ENCODE data around the gene DEFB110. TPM values are rescaled to one million over a fixed set of nuclear protein-coding genes. Genes with fewer than 3 reads are reported as not detected.

Gene DEFB110
- total RNA-seq, 1 donor from 2014 or later: not detected

DNA sequence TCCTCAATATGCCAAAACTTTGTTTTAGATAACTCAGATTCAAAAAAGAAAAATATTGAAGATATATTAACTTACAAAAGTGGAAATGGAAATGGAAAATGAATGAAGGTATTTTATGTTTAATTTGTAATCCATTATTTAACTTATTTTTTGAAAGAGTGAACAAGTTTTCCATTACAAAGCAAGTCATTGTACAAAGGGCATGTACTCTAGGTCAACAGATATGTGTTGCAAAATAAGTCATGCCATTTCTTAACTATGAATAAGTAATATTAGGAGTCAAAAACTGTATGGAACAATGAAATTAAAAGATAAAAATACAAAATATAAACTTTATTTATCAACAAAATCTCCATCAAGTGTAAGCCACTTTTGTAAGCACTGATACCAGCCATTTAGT, 26.5 kb downstream of the DEFB110 start:
- DNase-seq (ENCODE audit: low spot score in 2 of 2, unreplicated experiment in 2 of 2): no peak
- H3K4me3 Mint-ChIP-seq: no peak overlapping the region
- no peaks in the 10 kb centered on the region for H3K36me3 Mint-ChIP-seq
- no peak overlapping the region for H3K27ac Mint-ChIP-seq
- H3K4me1 Mint-ChIP-seq: no peaks in the 10 kb centered on the region
- no peaks in the 10 kb centered on the region for H3K9me3 Mint-ChIP-seq
- peaks cover 2% of the 10 kb centered on the region for H3K27me3 Mint-ChIP-seq (ENCODE audit: low read depth)
- TF ChIP-seq, protein P1, sequence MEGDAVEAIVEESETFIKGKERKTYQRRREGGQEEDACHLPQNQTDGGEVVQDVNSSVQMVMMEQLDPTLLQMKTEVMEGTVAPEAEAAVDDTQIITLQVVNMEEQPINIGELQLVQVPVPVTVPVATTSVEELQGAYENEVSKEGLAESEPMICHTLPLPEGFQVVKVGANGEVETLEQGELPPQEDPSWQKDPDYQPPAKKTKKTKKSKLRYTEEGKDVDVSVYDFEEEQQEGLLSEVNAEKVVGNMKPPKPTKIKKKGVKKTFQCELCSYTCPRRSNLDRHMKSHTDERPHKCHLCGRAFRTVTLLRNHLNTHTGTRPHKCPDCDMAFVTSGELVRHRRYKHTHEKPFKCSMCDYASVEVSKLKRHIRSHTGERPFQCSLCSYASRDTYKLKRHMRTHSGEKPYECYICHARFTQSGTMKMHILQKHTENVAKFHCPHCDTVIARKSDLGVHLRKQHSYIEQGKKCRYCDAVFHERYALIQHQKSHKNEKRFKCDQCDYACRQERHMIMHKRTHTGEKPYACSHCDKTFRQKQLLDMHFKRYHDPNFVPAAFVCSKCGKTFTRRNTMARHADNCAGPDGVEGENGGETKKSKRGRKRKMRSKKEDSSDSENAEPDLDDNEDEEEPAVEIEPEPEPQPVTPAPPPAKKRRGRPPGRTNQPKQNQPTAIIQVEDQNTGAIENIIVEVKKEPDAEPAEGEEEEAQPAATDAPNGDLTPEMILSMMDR (IDR thresholded peaks at IDR 0.05; ENCODE audit: unreplicated experiment): no peak

DNA sequence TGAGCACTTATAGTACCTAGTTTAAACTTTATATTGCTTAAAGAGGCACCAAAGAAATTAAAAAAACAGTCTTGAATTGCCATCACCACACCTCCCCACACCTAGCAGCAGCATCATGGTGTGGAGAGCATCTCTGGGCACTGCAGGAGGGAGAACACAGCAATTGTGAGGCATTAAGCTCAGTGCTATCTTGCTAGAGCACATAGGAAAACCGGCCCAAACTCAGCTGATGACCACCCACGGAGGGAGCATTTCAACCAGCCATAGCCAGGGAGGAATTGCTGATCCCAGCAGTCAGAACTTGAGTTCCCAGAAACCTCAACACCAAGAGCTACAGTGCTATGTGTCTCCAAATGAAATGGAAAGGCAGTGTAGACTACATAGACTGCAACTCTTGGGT, 32.9 kb downstream of the DEFB110 start:
- Mint-ChIP-seq H3K36me3 (no peaks in the 10 kb centered on the region), H3K4me3 (no peak overlapping the region), H3K27me3 (ENCODE audit: low read depth) (no peaks in the 10 kb centered on the region), H3K27ac (no peak overlapping the region), H3K9me3 (no peaks in the 10 kb centered on the region), H3K4me1 (no peaks in the 10 kb centered on the region)
- no peak for DNase-seq (ENCODE audit: low spot score in 2 of 2, unreplicated experiment in 2 of 2)
- TF ChIP-seq, protein P1 (IDR thresholded peaks at IDR 0.05; ENCODE audit: unreplicated experiment): no peak

DNA sequence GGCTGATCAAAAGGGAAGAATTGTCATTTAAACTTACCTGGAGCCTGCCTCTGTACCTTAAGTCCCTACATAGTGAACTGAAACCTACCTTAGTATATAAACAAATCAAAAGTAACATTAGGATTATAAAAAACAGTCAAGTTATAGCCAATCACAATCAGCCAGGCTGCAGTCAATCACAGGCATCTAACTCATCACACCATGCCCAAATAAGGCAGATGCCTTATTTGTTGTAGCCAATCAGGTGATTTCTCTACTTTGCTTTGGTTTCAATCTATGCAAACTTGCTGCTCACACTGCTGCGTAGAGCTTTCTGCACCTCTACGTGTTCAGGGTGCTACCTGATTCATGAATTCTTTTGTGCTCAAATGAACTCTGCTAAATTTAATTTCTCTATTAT, 34.0 kb downstream of the DEFB110 start:
- H3K4me1 Mint-ChIP-seq: no peaks in the 10 kb centered on the region
- no peaks in the 10 kb centered on the region for H3K27me3 Mint-ChIP-seq (ENCODE audit: low read depth)
- TF ChIP-seq, protein P1 (IDR thresholded peaks at IDR 0.05; ENCODE audit: unreplicated experiment): no peak
- DNase-seq (ENCODE audit: low spot score in 2 of 2, unreplicated experiment in 2 of 2): no peak
- no peak overlapping the region for H3K4me3 Mint-ChIP-seq
- H3K36me3 Mint-ChIP-seq: no peaks in the 10 kb centered on the region
- no peaks in the 10 kb centered on the region for H3K9me3 Mint-ChIP-seq
- no peak overlapping the region for H3K27ac Mint-ChIP-seq

DNA sequence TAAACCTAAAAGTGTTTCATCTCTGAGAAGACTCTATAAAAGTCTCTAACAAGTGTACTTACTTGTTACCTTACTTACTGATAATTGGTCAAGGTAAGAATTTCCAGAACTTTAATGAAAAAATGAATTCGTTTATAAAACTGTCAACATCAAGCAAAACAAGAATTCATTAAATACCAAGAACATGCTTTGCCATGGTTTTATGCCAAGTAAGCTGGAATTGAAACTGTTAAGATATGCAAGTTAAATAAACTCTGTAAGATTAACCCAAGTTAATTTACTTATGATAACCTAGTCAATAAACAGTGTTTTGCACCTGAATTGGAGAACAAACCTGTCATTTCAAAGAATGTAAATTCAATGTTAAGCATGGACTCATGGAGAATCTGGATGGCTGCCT, 35.2 kb downstream of the DEFB110 start:
- Mint-ChIP-seq H3K4me1 (peaks cover 2% of the 10 kb centered on the region), H3K9me3 (peaks cover 7% of the 10 kb centered on the region), H3K36me3 (no peaks in the 10 kb centered on the region), H3K27ac (no peak overlapping the region), H3K4me3 (no peak overlapping the region), H3K27me3 (ENCODE audit: low read depth) (no peaks in the 10 kb centered on the region)
- no peak for DNase-seq (ENCODE audit: low spot score in 2 of 2, unreplicated experiment in 2 of 2)
- TF ChIP-seq, protein P1 (IDR thresholded peaks at IDR 0.05; ENCODE audit: unreplicated experiment): no peak

DNA sequence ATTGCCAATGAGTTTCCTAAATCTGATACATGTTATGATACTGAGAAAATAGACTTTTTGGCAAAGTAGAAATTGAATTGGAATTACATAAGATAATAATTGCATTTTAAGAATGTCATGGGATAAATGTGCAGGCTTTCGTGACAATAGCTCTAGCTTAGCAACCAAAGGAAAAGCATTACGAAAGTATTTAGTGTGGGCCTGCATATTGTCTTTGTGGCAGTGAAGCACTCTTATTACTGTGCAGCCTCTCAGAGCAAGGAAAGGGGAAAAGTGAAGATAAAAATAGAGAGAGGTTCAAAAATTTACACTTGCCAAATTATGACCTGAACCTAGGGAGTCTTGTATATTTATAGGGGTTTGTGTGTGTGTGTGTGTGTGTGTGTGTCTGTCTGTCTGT, 39.7 kb downstream of the DEFB110 start:
- TF ChIP-seq, protein P1 (IDR thresholded peaks at IDR 0.05; ENCODE audit: unreplicated experiment): no peak
- peaks cover 7% of the 10 kb centered on the region for H3K9me3 Mint-ChIP-seq
- H3K27ac Mint-ChIP-seq: no peak overlapping the region
- no peaks in the 10 kb centered on the region for H3K27me3 Mint-ChIP-seq (ENCODE audit: low read depth)
- no peak for DNase-seq (ENCODE audit: low spot score in 2 of 2, unreplicated experiment in 2 of 2)
- H3K4me1 Mint-ChIP-seq: peaks cover 8% of the 10 kb centered on the region
- H3K36me3 Mint-ChIP-seq: no peaks in the 10 kb centered on the region
- no peak overlapping the region for H3K4me3 Mint-ChIP-seq

DNA sequence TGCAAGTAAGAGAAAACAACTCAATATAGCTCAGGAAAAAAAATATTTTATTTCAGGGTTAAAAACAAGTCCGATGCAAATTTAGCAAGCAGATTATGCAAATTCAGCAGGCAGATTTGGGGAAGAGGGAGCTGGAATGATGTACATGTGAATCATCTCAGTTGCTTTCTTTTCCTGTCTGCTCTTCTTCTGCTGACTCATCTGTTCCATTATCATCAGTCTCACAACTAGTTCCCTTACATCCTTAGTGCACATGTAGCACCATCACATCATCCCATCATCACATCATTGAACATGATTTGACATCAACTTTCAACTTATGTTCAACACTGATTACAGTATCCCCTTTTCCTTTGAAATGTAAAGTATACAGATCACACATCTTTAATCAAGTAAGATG, 40.9 kb downstream of the DEFB110 start:
- peaks cover 1% of the 10 kb centered on the region for H3K27me3 Mint-ChIP-seq (ENCODE audit: low read depth)
- peaks cover 7% of the 10 kb centered on the region for H3K9me3 Mint-ChIP-seq
- no peak for DNase-seq (ENCODE audit: low spot score in 2 of 2, unreplicated experiment in 2 of 2)
- peaks cover 8% of the 10 kb centered on the region for H3K4me1 Mint-ChIP-seq
- H3K36me3 Mint-ChIP-seq: no peaks in the 10 kb centered on the region
- TF ChIP-seq, protein P1 (IDR thresholded peaks at IDR 0.05; ENCODE audit: unreplicated experiment): no peak
- no peak overlapping the region for H3K4me3 Mint-ChIP-seq
- H3K27ac Mint-ChIP-seq: no peak overlapping the region
